SK-N-SH treated with all-trans-retinoic acid at 6 μM for 48 hours (cell line): Measurements from ENCODE around the gene ART5.

Experiments used
- ARNTL ChIP-seq: fragments of 450-650 bp; formaldehyde crosslinking; IDR thresholded peaks from 2 replicates; pipeline ENCODE4 v1.5.0; 2020; ENCODE audit warnings: low read depth, mild to moderate bottlenecking, moderate library complexity, borderline replicate concordance
- BACH2 ChIP-seq: fragments of 250-450 bp; sonication (Bioruptor Pico); IDR thresholded peaks from 2 replicates; pipeline ENCODE4 v1.9.0; 2021; ENCODE audit warnings: mild to moderate bottlenecking, borderline replicate concordance
- GLIS3 ChIP-seq: fragments of 250-450 bp; sonication (Bioruptor Pico); IDR thresholded peaks from 2 replicates; pipeline ENCODE4 v1.5.0; 2020; ENCODE audit warnings: mild to moderate bottlenecking, moderate library complexity
- RARB ChIP-seq: fragments of 250-450 bp; sonication (Bioruptor Pico); IDR thresholded peaks from 2 replicates; pipeline ENCODE4 v1.8.0; 2021; ENCODE audit warnings: mild to moderate bottlenecking, moderate library complexity
- TSHZ2 ChIP-seq: fragments of 250-450 bp; sonication (Bioruptor Pico); IDR thresholded peaks from 2 replicates; pipeline ENCODE4 v1.5.0; 2020; ENCODE audit warnings: mild to moderate bottlenecking, moderate library complexity
- ZFP3 ChIP-seq: fragments of 250-450 bp; sonication (Bioruptor Pico); IDR thresholded peaks from 2 replicates; pipeline ENCODE4 v1.5.0; 2020; ENCODE audit warnings: mild to moderate bottlenecking, moderate library complexity
- ZNF70 ChIP-seq: fragments of 450-650 bp; formaldehyde crosslinking; IDR thresholded peaks from 2 replicates; pipeline ENCODE4 v1.5.0; 2020; ENCODE audit warnings: mild to moderate bottlenecking, moderate library complexity
- TF ChIP-seq, protein P1 (sequence below): fragments of 250-450 bp; sonication (Bioruptor Pico); IDR thresholded peaks from 2 replicates; pipeline ENCODE4 v1.5.1; 2020; ENCODE audit warnings: low read depth, mild to moderate bottlenecking, moderate library complexity

DNA sequence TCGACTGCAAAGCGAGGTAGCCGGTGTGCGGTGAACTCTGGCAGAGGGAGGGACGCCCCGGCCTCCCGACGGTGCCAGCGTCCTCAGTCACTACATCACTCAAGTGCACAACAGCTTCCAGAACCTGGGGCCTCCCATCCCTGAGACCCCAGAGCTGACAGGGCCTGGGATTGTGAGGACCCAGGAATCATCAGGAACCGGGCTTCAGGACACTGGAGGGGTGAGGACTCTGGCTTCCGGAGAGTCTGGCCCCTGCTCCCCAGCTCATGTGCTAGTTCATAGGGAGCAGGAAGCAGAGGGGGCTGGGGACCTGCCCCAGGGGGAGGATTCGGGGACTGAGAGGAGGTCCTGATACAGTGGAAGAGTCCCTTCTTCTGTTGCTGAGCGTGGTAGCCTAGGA lies 4.6 kb downstream of the ART5 start:
- TF ChIP-seq RARB (CRISPR knock-in tag) = no peak
- TF ChIP-seq, protein P1, sequence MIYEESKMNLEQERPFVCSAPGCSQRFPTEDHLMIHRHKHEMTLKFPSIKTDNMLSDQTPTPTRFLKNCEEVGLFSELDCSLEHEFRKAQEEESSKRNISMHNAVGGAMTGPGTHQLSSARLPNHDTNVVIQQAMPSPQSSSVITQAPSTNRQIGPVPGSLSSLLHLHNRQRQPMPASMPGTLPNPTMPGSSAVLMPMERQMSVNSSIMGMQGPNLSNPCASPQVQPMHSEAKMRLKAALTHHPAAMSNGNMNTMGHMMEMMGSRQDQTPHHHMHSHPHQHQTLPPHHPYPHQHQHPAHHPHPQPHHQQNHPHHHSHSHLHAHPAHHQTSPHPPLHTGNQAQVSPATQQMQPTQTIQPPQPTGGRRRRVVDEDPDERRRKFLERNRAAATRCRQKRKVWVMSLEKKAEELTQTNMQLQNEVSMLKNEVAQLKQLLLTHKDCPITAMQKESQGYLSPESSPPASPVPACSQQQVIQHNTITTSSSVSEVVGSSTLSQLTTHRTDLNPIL (CRISPR knock-in tag) = no peak
- no peak for TF ChIP-seq GLIS3
- no peak for TF ChIP-seq ZNF70
- TF ChIP-seq ZFP3 (CRISPR knock-in tag) = no peak
- TF ChIP-seq TSHZ2 (CRISPR knock-in tag) = no peak
- TF ChIP-seq ARNTL (CRISPR knock-in tag) = no peak
- TF ChIP-seq BACH2 (CRISPR knock-in tag) = no peak
